Right lobe of liver (tissue), 4 donors: Measurements from ENCODE around the gene GAA.

Source experiments
- POLR2A ChIP-seq: fragments of 450-650 bp; IDR thresholded peaks from one replicate; pipeline ENCODE4 v1.6.1; 2017; ENCODE audit warnings: antibody characterized with exemption, mild to moderate bottlenecking
- TF ChIP-seq, protein P1 (sequence below), 4 donors: fragments of 200-600 bp in 3 of 4; fragments of 450-650 bp in 1 of 4; IDR thresholded peaks; one replicate each; pipeline versions ENCODE4 v1.5.1 to v1.8.0; 2016 to 2022; ENCODE audit warnings: antibody characterized with exemption in 4 of 4, mild to moderate bottlenecking in 2 of 4
- donor health status: DM: no; HTN: no; CAD: no.
- donor health status: DM: no; HTN: no; CAD: no.
- donor health status: DM: no; HTN: yes; CAD: no.

DNA sequence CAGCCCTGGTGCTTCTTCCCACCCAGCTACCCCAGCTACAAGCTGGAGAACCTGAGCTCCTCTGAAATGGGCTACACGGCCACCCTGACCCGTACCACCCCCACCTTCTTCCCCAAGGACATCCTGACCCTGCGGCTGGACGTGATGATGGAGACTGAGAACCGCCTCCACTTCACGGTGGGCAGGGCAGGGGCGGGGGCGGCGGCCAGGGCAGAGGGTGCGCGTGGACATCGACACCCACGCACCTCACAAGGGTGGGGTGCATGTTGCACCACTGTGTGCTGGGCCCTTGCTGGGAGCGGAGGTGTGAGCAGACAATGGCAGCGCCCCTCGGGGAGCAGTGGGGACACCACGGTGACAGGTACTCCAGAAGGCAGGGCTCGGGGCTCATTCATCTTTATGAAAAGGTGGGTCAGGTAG, 3.6 kb downstream of the GAA start:
- TF ChIP-seq, protein P1, sequence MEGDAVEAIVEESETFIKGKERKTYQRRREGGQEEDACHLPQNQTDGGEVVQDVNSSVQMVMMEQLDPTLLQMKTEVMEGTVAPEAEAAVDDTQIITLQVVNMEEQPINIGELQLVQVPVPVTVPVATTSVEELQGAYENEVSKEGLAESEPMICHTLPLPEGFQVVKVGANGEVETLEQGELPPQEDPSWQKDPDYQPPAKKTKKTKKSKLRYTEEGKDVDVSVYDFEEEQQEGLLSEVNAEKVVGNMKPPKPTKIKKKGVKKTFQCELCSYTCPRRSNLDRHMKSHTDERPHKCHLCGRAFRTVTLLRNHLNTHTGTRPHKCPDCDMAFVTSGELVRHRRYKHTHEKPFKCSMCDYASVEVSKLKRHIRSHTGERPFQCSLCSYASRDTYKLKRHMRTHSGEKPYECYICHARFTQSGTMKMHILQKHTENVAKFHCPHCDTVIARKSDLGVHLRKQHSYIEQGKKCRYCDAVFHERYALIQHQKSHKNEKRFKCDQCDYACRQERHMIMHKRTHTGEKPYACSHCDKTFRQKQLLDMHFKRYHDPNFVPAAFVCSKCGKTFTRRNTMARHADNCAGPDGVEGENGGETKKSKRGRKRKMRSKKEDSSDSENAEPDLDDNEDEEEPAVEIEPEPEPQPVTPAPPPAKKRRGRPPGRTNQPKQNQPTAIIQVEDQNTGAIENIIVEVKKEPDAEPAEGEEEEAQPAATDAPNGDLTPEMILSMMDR (IDR thresholded peaks at IDR 0.05), result no peak
- TF ChIP-seq POLR2A, result no peak
